NOMO-1 treated with DMSO at 0.1 percent for 48 hours (cell line): ENCODE data around the gene THOC5.

ENCODE experiments used
- DNase-seq: peaks from one replicate; lab custom pipeline; 2025; ENCODE audit not compliant: unreplicated experiment; lab: John Stamatoyannopoulos, UW

Gene THOC5

GRCh38 chr22:29478326-29479276 is 75.0 kb downstream of the THOC5 start:
- DNase-seq = no peak

- no peak for DNase-seq
These were observed 75.7 kb downstream of the THOC5 start for GRCh38 chr22:29477723-29478318.

GRCh38 chr22:29476116-29476515 is 77.4 kb downstream of the THOC5 start:
- DNase-seq = no peak

GRCh38 chr22:29475550-29475949 is 78.0 kb downstream of the THOC5 start:
- no peak for DNase-seq

GRCh38 chr22:29473001-29473400 is 80.6 kb downstream of the THOC5 start:
- peak; percentile 8 for DNase-seq

- peak; percentile 16 for DNase-seq
These were observed 83.2 kb downstream of the THOC5 start for GRCh38 chr22:29470159-29470855.

- no peak for DNase-seq
These were observed 83.8 kb downstream of the THOC5 start for GRCh38 chr22:29469755-29470154.

- no peak for DNase-seq
These were observed 89.0 kb downstream of the THOC5 start for GRCh38 chr22:29464581-29464980.

GRCh38 chr22:29463629-29464028 is 89.9 kb downstream of the THOC5 start:
- DNase-seq = no peak

- DNase-seq = no peak
These were observed 92.3 kb downstream of the THOC5 start for GRCh38 chr22:29461263-29461662.

GRCh38 chr22:29459773-29460172 is 93.8 kb downstream of the THOC5 start:
- DNase-seq = no peak

- no peak for DNase-seq
These were observed 95.0 kb downstream of the THOC5 start for GRCh38 chr22:29458551-29458950.

- DNase-seq = no peak
These were observed 95.8 kb downstream of the THOC5 start for GRCh38 chr22:29457730-29458129.

GRCh38 chr22:29456211-29456671 is 97.3 kb downstream of the THOC5 start:
- DNase-seq = no peak
